BJ (cell line): ENCODE results near the gene SEPHS1. TPM values are rescaled to one million over a fixed set of nuclear protein-coding genes. Genes with fewer than 3 reads are reported as not detected.

Experiments used
- CTCF ChIA-PET: fragments of 350-600 bp; formaldehyde crosslinking; extraction: SDS; loops from one replicate; lab custom pipeline; 2021; ENCODE audit warnings: antibody characterized with exemption, inconsistent platforms; lab: Yijun Ruan, JAX
- POLR2A ChIA-PET: fragments of 300-600 bp; sonication (Branson Sonifier 250); formaldehyde crosslinking; extraction: SDS; loops from one replicate; lab custom pipeline; 2021; ENCODE audit warnings: antibody characterized with exemption; lab: Charles Lee
- DNase-seq: peaks from one replicate; pipeline ENCODE4 v3.0.0-alpha.2; 2011; ENCODE audit warnings: low read depth
- H3K27me3 ChIP-seq: 2 replicates; pipeline ENCODE4 v1.6.0; 2011; ENCODE audit warnings: low read length; ENCODE audit not compliant: control insufficient read depth, insufficient read depth
- H3K36me3 ChIP-seq: 2 replicates; pipeline ENCODE4 v1.5.1; 2011; ENCODE audit warnings: low read length; ENCODE audit not compliant: control insufficient read depth, insufficient read depth
- H3K4me3 ChIP-seq: 2 replicates; pipeline ENCODE4 v1.5.1; 2011; ENCODE audit warnings: low read depth, mild to moderate bottlenecking, control low read depth, low read length
- CTCF ChIP-seq: IDR thresholded peaks from 2 replicates; pipeline ENCODE4 v1.5.1; 2011; ENCODE audit warnings: low read depth, mild to moderate bottlenecking, control low read depth, inconsistent platforms, low read length, moderate library complexity; ENCODE audit not compliant: insufficient read depth
- polyA plus RNA-seq: library from polyadenylated mRNA; depleted of rRNA; stranded (reverse); fragments of >200 nt; gene quantifications from 2 replicates; pipeline ENCODE4 v1.2.3, GENCODE V29; 2011; rRNA removed

Gene SEPHS1
- polyA plus RNA-seq, 1 experiment = 41.9 TPM

GRCh38 chr10:13268841-13269240, 79.3 kb downstream of the SEPHS1 start:
- ChIA-PET POLR2A (no interaction called here), CTCF (interaction anchor here (1.6 kb wide), 1 partner anchor 31 kb away, joined by 3 read pairs; the partner anchor contains the start of gene PHYH)
- Histone ChIP-seq H3K36me3 (no peaks in the 10 kb centered on the region), H3K4me3 (no peak overlapping the region), H3K27me3 (no peaks in the 10 kb centered on the region)
- no peak for TF ChIP-seq CTCF
- no peak for DNase-seq

GRCh38 chr10:13268310-13268709, 79.8 kb downstream of the SEPHS1 start:
- no peak for DNase-seq
- TF ChIP-seq CTCF = no peak
- Histone ChIP-seq H3K4me3 (no peak overlapping the region), H3K27me3 (no peaks in the 10 kb centered on the region; the same call in 1 of the 2 replicates), H3K36me3 (no peaks in the 10 kb centered on the region)
- POLR2A ChIA-PET = no interaction called here
- CTCF ChIA-PET = interaction anchor here (1.6 kb wide), 1 partner anchor 32 kb away, joined by 3 read pairs; the partner anchor contains the start of gene PHYH

Other genes starting within 250 kb of the SEPHS1 start
- 58.0 and 59.1 TPM in 2 replicates for gene OPTN, start 248.1 kb downstream of the SEPHS1 start, polyA plus RNA-seq
- 2.3 and 3.3 TPM in 2 replicates for gene MCM10, start 186.7 kb downstream of the SEPHS1 start, polyA plus RNA-seq
- not detected in 2 replicates for gene UCMA, start 113.9 kb downstream of the SEPHS1 start, polyA plus RNA-seq
- gene PHYH, start 48.2 kb downstream of the SEPHS1 start, polyA plus RNA-seq = 7.1 and 11.0 TPM in 2 replicates
- gene BEND7, start 180.7 kb upstream of the SEPHS1 start, polyA plus RNA-seq = 4.5 and 4.6 TPM in 2 replicates
- gene PRPF18, start 238.7 kb upstream of the SEPHS1 start, polyA plus RNA-seq = 6.4 and 17.4 TPM in 2 replicates